DOHH2 (cell line): ENCODE results near the gene TAS1R2.

Source experiments
- H3F3A ChIP-seq: fragments of 200-600 bp; sonication (generic), shearing (Covaris generic); 2 replicates; pipeline ENCODE4 v1.6.0; 2016; ENCODE audit warnings: antibody characterized with exemption, mild to moderate bottlenecking; ENCODE audit not compliant: control insufficient read depth, insufficient read depth
- H3K27ac ChIP-seq: fragments of 200-600 bp; sonication (generic); 2 replicates; pipeline ENCODE4 v1.5.1; 2014; ENCODE audit warnings: low read depth, mild to moderate bottlenecking, low read length, moderate library complexity
- H3K27me3 ChIP-seq: fragments of 200-600 bp; sonication (generic); 2 replicates; pipeline ENCODE4 v1.6.1; 2014; ENCODE audit warnings: mild to moderate bottlenecking, low read length, mixed read lengths; ENCODE audit not compliant: control insufficient read depth
- H3K36me3 ChIP-seq: fragments of 200-600 bp; sonication (generic); 2 replicates; pipeline ENCODE4 v1.6.1; 2014; ENCODE audit warnings: mild to moderate bottlenecking, low read length, moderate library complexity, mixed read lengths; ENCODE audit not compliant: control insufficient read depth
- H3K4me1 ChIP-seq: fragments of 200-600 bp; sonication (generic); 2 replicates; pipeline ENCODE4 v1.6.1; 2014; ENCODE audit warnings: mild to moderate bottlenecking, low read length, mixed read lengths; ENCODE audit not compliant: control insufficient read depth
- H3K4me2 ChIP-seq: fragments of 200-600 bp; sonication (generic); 2 replicates; pipeline ENCODE4 v1.6.0; 2014; ENCODE audit warnings: mild to moderate bottlenecking, low read length, moderate library complexity
- H3K4me3 ChIP-seq: fragments of 200-600 bp; sonication (generic); 2 replicates; pipeline ENCODE4 v1.5.1; 2014; ENCODE audit warnings: mild to moderate bottlenecking, low read length, mixed read lengths
- H3K79me2 ChIP-seq: fragments of 200-600 bp; sonication (generic); 2 replicates; pipeline ENCODE4 v1.6.1; 2014; ENCODE audit warnings: mild to moderate bottlenecking, low read length, mixed read lengths; ENCODE audit not compliant: control insufficient read depth
- H3K9me2 ChIP-seq: fragments of 200-600 bp; sonication (generic); replicated peaks from 2 replicates; pipeline ENCODE4 v1.6.1; 2014; ENCODE audit warnings: mild to moderate bottlenecking, low read length, mixed read lengths; ENCODE audit not compliant: control insufficient read depth
- H3K9me3 ChIP-seq: fragments of 200-600 bp; sonication (generic); 2 replicates; pipeline ENCODE4 v1.6.1; 2014; ENCODE audit warnings: antibody characterized with exemption, low read length, mixed read lengths; ENCODE audit not compliant: control insufficient read depth, insufficient read depth
- H4K20me1 ChIP-seq: fragments of 200-600 bp; sonication (generic); 2 replicates; pipeline ENCODE4 v1.6.0; 2014; ENCODE audit warnings: low read depth, mild to moderate bottlenecking, antibody characterized with exemption, low read length, moderate library complexity; ENCODE audit not compliant: control insufficient read depth, insufficient read depth
- EZH2phosphoT487 ChIP-seq: fragments of 200-600 bp; sonication (generic); IDR thresholded peaks from 2 replicates; pipeline ENCODE4 v1.6.1; 2017; ENCODE audit warnings: borderline replicate concordance, mild to moderate bottlenecking, antibody characterized with exemption, low read length, moderate library complexity, mixed read lengths
- TF ChIP-seq, protein P1 (sequence below): fragments of 200-600 bp; sonication (generic); IDR thresholded peaks from one replicate; pipeline ENCODE4 v1.5.1; 2014; ENCODE audit warnings: antibody characterized with exemption, mild to moderate bottlenecking, low read depth, low read length; ENCODE audit not compliant: poor library complexity, severe bottlenecking

Gene TAS1R2

DNA sequence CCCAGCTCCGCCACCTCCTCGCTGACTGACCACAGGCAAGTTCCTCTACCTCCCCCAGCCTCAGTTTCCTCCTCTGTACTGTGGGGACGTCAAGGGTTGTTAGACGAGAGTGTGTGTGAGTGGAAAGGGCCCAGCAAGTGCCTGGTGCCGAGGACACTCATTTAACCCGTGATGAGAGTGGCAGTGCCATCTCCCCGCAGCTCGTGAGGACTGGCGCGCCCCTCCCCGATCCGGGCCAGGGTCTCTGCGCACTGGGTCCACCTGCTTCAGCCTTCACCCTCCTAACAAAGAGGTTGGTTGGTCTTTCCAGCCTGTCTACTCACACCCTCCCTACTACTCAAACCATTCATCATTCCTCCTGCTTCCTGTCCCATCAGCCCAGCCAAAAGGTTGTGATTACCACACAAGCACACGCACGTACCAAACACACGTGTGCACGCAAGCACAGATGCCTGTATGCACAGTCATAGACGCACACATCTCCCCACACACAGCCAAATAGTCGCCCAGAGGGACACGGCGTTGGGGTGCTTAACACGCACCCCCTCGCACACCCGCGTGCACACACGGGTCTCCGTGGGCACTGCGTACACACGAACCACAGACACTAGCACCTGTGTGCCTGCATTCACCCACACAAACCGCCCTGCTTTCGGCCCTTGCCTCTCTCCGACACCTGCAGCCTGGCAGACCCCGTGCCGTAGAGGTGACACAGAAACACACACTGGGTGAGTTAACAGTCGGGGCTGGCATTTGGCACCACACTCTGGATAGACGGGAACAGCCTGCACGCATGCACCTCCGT is 39.3 kb downstream of the TAS1R2 start:
- no peaks in the 10 kb centered on the region for H3K9me2 ChIP-seq
- H3F3A ChIP-seq: no peaks in the 10 kb centered on the region
- H3K27ac ChIP-seq: no peak overlapping the region
- H3K27me3 ChIP-seq: no peaks in the 10 kb centered on the region
- no peak overlapping the region for H3K4me3 ChIP-seq
- 0 out of 2 replicates have a peak, but pooled peaks cover 5% of the 10 kb centered on the region for H4K20me1 ChIP-seq
- no peaks in the 10 kb centered on the region for H3K4me1 ChIP-seq
- H3K4me2 ChIP-seq: no peak overlapping the region
- no peaks in the 10 kb centered on the region for H3K9me3 ChIP-seq
- no peaks in the 10 kb centered on the region for H3K79me2 ChIP-seq
- H3K36me3 ChIP-seq: no peaks in the 10 kb centered on the region
- TF ChIP-seq EZH2phosphoT487: no peak
- TF ChIP-seq, protein P1, sequence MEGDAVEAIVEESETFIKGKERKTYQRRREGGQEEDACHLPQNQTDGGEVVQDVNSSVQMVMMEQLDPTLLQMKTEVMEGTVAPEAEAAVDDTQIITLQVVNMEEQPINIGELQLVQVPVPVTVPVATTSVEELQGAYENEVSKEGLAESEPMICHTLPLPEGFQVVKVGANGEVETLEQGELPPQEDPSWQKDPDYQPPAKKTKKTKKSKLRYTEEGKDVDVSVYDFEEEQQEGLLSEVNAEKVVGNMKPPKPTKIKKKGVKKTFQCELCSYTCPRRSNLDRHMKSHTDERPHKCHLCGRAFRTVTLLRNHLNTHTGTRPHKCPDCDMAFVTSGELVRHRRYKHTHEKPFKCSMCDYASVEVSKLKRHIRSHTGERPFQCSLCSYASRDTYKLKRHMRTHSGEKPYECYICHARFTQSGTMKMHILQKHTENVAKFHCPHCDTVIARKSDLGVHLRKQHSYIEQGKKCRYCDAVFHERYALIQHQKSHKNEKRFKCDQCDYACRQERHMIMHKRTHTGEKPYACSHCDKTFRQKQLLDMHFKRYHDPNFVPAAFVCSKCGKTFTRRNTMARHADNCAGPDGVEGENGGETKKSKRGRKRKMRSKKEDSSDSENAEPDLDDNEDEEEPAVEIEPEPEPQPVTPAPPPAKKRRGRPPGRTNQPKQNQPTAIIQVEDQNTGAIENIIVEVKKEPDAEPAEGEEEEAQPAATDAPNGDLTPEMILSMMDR: no peak

DNA sequence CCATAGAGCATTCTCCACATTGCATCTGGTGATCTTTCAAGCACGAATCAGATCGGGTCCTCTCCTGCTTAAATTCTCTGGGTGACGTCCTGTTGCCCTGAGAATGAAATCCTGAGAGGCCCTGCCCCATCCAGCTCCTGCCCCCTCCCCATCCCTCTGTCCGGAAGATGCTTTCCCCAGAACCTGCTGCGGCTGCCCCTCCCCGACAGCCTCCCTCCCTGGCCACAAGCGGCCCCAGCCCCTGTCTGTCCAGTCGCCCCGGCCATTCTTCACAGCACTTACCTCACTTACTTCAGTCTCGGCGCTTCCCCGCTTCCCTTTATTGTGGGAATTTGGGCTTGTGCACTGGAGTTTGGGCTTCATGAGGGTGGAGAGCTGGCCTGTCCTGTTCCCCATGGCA is 40.3 kb downstream of the TAS1R2 start:
- H3K79me2 ChIP-seq: no peaks in the 10 kb centered on the region
- H3K27me3 ChIP-seq: no peaks in the 10 kb centered on the region
- H3K9me3 ChIP-seq: no peaks in the 10 kb centered on the region

DNA sequence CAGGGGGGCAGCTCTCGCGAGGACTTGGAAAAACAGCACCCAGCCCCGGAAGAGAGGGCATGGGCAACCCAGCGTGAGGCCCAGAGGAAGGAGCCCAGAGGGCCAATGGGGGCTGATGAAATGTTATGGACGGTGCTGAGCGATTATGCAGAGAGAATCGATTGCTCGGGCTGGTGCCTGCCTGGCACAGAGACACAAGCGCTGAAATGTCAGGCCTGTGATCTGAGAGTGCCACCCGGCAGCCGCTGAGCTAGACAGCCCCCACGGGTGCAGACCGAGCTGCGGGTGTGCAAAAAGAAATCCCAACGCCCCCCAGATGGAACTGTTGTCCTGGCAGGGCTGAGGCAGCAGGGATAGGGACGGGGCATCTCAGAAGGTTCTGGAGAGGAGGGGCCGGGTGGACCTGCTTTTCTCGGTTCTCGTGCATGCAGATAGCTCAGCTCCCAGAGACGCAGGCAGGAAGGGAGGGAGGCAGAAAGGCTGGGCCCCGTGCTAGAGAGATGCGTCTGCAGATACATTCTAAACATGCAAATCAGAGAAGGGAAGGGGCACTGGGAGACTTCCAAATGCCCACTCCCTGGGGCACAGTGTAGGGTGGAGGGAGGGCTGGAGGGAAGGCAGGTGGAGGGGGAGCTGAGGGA is 41.5 kb downstream of the TAS1R2 start:
- no peak overlapping the region for H3K4me3 ChIP-seq
- no peak overlapping the region for H3K4me2 ChIP-seq
- H3F3A ChIP-seq: no peaks in the 10 kb centered on the region
- H3K4me1 ChIP-seq: no peaks in the 10 kb centered on the region
- no peaks in the 10 kb centered on the region for H3K36me3 ChIP-seq
- TF ChIP-seq, protein P1: no peak
- no peak for TF ChIP-seq EZH2phosphoT487
- no peak overlapping the region for H3K27ac ChIP-seq
- no peaks in the 10 kb centered on the region for H3K27me3 ChIP-seq
- 0 out of 2 replicates have a peak, but pooled peaks cover 5% of the 10 kb centered on the region for H4K20me1 ChIP-seq
- no peaks in the 10 kb centered on the region for H3K79me2 ChIP-seq
- no peaks in the 10 kb centered on the region for H3K9me3 ChIP-seq
- no peaks in the 10 kb centered on the region for H3K9me2 ChIP-seq

More for the DNA sequence above, 40.3 kb downstream of the TAS1R2 start:
- TF ChIP-seq, protein P1: no peak
- TF ChIP-seq EZH2phosphoT487: no peak
- Histone ChIP-seq H4K20me1 (0 out of 2 replicates have a peak, but pooled peaks cover 5% of the 10 kb centered on the region), H3K36me3 (no peaks in the 10 kb centered on the region), H3K4me2 (no peak overlapping the region), H3K9me2 (no peaks in the 10 kb centered on the region), H3K4me3 (no peak overlapping the region), H3F3A (no peaks in the 10 kb centered on the region), H3K4me1 (no peaks in the 10 kb centered on the region), H3K27ac (no peak overlapping the region)
